Activated naive CD8-positive, alpha-beta T cell treated with anti-CD3 and anti-CD28 coated beads, Interleukin-2, amount 50 U/mL, for 16 hours (primary cell): Measurements from ENCODE around the gene LACTB.
"Not testable (repeated sequence)": the region's sequence is repeated elsewhere in the genome, so short reads cannot be mapped to it uniquely, and the experiment has no call there.

Experiments
- DNase-seq: peaks from one replicate; pipeline ENCODE4 v3.0.0-alpha.2; 2020; ENCODE audit warnings: low read depth, low spot score

Gene LACTB

DNA sequence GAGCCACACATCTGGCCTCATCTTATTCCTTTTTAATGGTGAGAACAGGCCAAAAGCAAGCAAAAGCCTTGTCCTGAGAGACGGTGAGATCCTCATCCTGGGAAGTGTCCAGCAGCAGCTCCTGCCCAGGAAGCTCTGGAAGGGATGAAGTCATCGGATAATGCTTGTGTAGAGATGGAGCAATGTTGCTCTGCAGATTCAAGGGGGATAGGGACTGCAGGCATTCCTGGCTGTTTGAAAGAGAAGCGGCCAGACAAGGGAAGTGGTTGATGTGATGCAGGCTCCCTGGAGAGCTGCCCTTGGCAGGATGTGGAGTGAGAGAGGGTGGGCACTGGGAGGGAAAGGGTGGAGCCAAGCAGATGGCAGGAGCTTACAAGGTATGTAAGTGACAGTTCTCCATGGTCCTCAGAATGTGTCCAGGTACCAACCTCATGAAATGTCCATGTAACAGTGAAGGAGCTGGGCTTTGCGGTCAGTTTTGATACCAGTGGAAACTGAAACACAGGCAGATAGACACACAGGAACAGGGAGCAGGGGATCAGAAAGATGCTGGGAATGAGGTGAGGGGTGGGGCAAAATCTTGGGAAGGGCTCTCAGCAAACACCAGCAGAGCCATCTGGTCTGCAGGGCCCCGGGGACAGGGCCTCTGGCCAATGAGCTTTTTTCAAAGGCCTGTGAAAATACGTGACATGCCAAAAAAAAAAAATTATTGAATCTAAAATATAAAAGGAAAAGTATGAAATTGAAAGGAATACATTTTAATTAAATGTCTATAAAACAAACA lies 32.2 kb upstream of the LACTB start:
- DNase-seq: no peak

DNA sequence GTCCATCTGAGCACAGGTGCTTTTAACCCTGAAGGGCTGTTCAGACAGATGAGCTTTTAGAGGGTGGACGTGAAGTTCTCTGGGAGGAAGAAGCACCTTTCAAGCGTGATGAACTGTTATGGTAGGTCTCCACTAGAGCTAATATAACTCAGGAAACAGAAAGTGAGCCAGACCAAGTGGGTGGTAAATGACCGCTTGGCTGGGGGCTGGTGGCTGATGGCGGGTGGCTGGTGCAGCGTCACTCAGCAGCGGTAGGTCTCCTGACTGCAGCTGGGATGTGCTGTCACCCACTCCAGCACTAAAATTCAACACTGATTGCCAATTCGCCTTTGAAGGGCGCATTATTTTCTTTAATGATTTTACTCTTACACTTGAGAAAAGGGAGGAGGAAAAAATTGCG lies 31.2 kb upstream of the LACTB start:
- DNase-seq: no peak

DNA sequence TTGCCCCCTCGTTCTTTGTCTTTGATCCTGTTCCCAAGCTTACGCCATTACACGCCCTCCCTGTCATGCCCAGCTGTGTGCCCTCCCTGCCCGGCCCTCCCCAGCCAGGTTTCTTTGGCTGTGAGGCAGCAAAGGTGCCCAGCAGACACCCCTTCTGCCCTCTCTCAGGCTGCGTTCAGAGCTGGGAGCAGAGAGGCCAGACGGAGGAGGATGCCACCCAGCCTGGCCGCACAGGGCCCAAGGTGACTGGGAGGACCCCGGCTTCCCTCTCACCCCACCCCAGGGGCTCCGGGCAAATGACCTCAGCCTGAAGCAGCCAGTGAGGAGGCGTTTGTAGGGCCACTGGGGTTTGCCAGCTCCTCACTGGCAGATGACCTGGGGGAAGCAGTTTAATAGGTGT lies 30.8 kb upstream of the LACTB start:
- no peak for DNase-seq

DNA sequence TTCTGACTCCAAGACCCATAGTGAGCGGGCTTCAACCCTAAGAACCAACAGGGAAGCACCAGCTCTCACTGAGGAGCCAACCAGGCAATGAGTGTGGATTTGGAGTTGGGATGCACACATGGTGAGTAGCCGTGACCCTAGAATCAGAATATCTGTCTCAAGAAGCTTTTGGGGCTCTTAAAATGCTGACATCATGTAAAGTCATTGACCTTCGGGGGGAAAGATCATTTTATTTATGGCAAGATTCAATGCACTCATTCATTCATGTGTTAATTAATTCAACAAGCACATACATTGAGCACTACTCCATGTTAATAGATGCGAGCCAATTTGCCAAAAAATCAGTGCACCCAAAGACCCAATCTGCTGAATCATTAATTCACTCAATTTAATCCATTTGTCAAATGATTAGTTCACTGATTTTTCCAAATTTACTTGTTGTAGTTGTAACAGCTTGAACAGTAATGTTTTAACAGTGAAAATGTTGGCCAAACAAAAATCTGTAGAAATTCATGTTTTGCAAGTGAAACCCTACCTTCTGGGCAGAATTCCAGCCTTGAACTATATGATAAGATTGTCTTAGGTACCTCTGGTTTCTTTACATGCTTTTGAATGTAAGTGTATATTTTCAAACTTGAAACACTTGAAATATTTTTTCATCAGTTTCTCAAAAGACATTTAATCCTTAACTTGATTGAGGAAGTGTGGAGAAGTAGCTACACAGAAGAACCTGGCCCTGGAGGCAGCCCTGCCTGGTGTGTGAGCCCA lies 29.8 kb upstream of the LACTB start:
- no peak for DNase-seq

DNA sequence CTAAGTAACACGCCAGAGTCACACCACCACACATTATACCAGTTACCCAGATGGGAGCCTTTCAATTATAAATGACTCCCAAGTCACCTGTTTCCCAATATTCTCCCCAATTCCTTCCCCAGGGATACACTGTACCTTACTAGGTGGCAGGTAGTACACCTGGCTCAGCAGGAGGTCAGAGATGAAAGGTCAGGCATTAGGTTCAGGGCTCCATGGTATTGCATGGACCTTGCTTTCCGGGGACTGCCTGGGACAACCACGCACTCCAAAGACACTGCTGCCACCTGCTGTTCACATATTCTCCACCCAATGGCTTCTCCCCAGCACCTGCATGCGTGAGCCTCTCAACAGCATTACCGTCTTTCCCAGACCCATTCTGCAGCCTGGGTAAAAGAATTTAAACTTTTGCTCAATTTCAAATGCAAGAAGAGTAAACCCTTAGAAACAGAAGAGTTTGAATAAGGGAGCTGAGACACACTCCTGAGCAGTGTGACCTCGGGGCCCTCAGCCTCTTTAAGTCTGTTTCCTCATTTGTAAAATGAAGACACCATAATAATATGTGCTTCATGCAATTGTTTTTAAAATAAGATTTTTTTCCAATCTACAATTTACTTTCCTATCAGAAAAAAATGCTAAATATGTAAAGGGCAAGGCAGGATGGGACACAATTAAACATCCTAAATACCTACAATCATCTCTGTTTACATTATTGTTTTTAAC lies 28.0 kb upstream of the LACTB start:
- DNase-seq: peak; percentile 41

DNA sequence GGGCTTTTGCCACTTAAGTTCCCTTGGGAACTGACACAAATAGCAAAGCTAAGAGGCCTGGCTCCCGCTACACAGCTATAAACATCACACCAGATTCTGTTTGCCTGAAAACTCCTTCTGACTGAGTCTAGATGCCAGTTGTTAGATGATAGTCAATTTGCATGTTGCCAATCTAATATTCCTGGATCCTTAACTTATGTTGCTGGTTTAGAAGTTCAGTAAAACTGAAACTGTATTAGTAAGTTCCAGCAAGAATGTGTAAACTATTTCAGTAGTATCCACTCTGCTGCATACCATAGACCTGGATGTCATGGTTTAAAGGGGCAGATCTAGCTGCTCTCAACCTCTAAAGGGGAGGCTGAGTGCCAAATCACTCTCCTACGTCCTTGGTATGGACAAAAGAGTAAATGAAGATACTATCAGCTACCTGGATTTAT lies 27.1 kb upstream of the LACTB start:
- DNase-seq: no peak

DNA sequence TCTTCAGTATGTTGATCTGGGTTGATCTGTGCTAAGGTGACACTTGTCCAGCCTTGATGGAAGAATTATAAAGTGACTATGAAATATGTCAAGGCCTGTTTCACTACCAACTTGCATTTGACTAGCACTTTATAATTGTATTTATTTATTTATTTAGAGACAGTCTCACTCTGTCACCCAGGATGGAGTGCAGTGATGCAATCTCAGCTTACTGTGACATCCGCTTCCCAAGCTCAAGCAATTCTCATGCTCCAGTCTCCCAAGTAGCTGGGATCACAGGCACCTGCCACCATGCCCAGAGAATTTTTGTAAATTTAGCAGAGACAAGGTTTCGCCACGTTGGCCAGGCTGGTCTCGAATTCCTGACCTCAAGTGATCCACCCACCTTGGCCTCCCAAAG lies 25.5 kb upstream of the LACTB start:
- no peak for DNase-seq

DNA sequence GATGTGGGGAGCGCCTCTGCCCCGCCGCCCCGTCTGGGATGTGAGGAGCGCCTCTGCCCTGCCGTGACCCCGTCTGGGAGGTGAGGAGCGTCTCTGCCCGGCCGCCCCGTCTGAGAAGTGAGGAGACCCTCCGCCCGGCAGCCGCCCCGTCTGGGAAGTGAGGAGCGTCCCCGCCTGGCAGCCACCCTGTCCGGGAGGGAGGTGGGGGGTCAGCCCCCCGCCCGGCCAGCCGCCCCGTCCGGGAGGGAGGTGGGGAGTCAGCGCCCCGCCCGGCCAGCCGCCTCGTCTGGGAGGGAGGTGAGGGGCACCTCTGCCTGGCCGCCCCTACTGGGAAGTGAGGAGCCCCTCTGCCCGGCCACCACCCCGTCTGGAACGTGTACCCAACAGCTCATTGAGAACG lies 22.8 kb upstream of the LACTB start:
- DNase-seq: not testable (repeated sequence)

DNA sequence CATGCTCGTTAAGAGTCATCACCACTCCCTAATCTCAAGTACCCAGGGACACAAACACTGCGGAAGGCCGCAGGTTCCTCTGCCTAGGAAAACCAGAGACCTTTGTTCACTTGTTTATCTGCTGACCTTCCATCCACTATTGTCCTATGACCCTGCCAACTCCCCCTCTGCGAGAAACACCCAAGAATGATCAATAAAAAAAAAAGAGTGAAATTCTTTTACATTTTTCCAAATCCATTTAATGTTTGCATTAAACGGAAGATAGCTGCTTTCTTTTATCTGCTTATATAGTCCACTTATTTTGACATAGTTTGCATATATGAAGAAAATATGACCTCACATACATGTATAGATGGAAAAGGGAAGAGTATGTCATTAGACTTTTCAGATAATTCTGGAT lies 22.1 kb upstream of the LACTB start:
- DNase-seq: not testable (repeated sequence)

DNA sequence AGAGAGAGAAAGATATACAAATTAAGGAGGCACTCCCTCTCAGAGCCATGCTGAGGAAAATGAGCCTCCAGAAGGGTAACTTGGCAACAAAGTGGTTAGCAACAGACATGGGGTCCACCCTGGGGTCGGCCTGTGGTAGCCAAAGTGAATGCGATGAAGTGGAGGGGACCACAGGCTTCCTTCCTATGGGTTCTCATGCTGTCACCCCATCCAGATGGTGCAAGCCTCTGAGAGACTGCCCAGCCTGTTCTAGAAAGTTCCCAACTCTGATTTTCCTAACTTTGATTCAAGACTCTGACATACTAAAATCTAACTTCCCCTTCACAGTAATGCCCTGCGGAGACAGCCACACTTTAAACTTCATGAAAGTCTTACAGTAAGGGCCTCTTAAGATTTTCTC lies 18.2 kb upstream of the LACTB start:
- DNase-seq: no peak

DNA sequence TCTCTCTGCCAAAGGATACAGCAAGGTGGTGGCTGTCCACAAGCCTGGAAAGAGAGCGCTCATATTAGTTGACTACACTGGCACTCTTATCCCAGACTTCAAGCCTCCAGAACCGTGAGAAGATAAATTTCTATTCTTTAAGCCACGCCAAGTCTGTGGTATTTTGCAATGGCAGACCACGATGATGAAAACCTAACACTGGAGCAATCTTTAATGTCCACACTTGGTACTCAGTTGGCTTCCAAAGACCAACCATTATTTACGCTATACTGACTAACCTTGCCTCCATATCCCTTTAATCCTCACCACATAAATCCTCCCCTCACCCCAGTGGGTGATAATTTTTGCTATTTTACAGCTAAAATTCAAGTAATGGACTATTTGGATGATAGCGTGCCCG lies 16.9 kb upstream of the LACTB start:
- no peak for DNase-seq

DNA sequence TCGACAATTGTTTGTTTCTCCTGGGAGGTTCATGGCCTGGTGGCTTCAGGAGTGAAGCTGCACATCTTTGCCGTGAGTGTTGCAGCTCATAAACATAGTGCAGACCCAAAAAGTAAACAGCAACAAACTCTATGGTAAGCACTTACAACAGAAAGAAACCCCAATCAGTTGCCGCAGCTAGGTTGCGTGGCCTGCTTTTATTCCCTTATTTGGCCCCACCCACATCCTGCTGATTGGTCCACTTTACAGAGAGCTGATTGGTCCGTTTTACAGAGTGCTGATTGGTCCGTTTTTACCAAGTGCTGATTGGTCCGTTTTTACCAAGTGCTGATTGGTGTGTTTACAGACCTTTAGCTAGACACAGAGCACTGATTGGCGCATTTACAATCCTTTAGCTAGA lies 16.3 kb upstream of the LACTB start:
- DNase-seq: not testable (repeated sequence)

DNA sequence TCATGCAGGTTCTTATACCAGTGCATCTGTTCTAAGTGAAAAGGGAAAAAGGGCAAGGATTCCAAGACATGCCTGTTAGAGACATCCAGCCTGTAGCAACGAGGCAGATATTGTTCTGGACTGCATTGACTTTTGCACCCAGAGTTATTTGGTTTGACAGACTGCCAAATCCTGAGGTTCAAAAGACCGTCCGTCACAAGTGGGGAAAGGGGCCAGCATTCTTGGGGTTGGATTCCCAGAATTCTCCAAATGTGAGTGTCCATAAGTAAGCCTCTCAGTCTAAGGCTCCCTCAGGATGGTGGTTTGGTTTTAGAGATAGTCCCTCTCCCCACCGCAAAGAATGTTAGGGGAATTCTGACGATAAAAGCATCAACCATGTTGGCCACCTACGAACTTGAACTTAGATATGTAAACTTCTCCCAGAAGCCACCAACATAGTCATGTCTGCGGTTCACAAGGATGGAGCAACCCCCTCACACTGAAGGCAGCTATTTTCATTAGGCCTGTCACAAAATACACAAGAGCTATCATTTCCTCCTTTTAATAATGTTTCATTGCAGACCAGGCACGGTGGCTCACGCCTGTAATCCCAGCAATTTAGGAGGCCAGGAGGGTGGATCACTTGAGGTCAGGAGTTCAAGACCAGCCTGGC lies 13.6 kb upstream of the LACTB start:
- no peak for DNase-seq

DNA sequence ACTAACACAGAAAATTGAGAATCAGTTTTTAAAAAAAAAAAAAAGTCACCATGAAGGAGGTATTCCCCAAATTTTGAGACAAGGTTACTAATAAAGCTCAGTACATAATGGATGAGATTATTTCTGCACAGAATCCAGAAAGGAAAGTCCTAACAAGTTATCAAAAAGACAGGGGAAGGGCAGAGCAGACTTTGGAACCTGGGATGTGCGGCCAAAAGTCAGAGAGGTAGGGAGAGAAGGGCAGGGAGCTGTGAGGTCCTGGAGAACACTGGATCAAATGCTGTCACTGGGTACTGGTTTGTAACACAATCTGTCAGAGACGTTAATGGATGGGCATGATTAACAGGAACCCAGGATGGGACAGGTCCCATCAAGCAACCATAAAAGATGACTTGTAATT lies 12.2 kb upstream of the LACTB start:
- DNase-seq: no peak

DNA sequence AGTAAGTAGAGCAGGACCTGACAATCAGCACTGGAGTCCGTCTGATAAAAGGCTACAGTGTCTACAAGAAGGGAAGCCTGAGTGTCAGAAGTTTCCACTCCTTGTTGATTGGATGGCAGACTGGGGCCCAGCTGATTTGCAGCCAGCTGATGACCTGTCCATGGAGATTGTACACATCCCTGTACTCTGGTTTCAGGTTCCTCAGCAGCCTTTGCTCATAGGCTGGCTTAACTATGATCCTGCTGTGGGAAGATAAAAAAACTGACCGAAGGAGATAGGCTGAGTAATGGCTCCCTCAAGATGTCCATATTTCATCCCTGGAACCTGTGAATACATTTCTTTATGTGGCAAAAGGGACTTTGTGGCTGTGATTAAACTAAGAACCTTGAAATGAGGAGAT lies 11.7 kb upstream of the LACTB start:
- no peak for DNase-seq

DNA sequence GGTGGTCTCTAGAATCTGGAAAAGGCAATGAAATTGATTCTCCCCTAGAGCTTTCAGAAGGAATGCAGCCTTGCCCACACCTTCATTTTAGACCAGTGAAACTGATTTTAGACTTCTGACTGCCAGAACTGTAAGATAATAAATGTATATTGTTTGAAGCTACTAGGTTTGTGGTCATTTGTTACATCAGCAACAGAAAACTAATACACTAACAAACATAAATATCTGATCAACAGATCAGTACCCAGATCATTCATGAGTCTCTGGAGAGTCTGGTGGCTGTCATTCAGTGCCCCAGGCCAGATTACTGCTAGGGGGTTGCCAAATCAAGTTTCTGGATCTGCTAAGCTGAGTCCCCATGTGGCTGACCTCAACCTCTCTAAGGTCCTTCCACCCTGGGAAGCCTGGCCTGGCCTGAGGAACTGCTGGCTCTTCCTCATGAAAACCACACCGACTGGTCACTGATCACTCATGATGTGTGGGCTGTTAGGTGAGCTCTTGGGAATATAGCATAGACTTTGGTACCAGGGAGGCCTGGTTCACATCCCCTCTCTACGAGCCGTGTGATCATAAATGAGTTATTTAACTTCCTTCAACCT lies 11.1 kb upstream of the LACTB start:
- no peak for DNase-seq

DNA sequence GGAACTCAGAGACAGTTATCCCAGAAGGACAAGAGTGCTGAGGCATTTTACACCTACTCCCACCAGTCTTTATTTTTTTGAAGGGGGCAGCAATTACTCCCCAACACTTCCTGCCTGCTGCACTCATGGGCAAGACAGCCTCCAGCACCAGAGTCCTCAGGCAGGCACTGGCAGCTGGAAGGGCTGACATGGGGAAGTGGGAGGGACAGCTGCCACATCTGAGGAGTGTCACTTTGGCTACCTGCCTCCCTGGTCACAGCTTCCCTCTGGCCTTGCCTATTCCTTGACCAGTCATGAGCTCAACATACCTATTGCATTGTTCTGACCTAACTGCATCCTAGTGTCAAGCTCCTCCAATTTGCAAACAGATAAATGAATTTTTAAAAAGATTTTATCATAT lies 10.2 kb upstream of the LACTB start:
- DNase-seq: no peak

DNA sequence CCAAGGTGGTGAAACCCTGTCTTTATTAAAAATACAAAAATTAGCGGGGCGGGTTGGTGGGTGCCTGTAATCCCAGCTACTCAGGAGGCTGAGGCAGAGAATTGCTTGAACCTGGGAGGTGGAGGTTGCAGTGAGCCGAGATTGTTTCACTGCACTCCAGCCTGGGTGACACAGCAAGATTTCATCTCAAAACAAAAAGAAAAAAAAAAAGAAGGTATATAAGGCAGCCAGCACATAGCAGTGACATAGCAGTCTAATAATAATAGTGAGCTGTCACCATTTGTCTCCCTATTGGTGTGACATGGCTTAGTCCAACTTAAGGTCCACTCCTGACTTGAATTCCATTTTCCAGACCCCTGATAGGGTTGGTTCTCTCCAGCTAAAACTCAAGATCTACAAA lies 8.8 kb upstream of the LACTB start:
- no peak for DNase-seq

DNA sequence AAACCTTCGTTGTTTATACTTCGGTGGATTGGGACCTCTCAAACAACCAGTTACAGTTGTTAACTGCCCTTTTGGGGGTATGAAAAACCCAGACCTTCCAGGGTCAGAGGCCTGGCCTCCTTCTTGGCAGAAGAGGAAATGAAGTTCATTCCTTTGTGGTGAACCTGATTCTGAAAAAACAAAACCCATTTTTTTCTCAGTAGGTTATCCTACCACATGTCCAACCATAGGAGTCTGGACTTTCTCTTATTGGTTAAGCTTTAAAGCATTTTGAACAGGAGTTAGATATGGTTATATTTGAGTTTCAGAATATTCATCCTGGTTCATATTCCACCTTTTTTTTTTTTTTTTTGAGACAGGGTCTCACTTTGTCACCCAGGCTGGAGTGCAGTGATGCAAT lies 7.2 kb upstream of the LACTB start:
- DNase-seq: no peak

DNA sequence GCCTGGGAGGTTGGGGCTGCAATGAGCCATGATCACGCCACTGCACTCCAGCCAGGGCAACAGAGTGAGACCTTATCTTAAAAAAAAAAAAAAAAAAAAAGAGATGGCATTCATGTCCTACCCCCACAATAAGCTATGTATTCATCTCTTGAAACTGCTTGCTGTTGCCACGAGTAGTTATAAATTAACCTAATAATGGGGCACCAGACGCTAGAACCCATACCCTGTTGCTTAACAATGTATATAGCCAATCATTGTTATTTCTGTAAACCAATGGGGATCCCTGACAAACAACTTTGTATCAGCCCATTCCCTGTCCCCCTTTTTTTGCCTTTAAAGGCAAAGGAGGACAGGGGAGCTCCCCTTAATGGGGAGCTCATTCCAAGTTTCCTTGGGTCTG lies 2.8 kb upstream of the LACTB start:
- no peak for DNase-seq

DNA sequence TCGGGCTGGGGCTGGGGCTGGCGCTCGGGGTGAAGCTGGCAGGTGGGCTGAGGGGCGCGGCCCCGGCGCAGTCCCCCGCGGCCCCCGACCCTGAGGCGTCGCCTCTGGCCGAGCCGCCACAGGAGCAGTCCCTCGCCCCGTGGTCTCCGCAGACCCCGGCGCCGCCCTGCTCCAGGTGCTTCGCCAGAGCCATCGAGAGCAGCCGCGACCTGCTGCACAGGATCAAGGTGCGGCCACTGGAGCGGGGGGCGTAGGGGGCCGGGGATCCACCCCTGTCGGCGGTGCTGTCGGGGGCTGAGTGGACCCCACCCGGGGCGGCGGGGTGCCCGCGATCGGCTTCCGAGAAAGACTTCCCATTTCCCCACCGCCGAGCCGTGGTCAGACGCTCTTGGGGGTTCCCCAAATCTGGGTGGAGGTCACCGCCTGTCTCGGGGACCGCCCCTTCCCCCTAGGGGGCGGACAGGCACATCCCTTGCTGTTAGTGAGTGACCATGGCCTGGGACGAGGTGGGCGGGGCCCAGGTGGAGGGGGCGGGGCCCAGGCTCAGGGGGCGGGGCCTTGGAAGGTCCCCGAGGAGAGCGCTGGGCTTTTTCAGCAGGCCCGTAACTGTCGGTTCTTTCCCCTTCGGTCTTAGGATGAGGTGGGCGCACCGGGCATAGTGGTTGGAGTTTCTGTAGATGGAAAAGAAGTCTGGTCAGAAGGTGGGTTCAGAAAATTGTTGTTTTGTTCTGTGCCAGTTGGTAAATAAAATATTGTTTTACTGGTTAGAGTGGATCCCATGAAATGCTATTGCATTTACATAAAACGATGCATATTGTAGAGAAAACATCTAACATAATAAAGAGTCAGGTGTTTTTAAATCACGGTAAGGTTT lies 578 bp downstream of the LACTB start:
- DNase-seq: peak; percentile 48
